ENCODE results near the gene ZBTB4. TPM values are rescaled to one million over a fixed set of nuclear protein-coding genes. Genes with fewer than 3 reads are reported as not detected.

The ZBTB4 gene
- total RNA-seq, 2 experiments from 2014 or later = 3.5 to 3.9 TPM

GRCh38 chr17:7443499-7444485 lies 35.6 kb downstream of the ZBTB4 start:
- TF ChIP-seq CTCF (conservative IDR thresholded peaks at IDR 0.05; ENCODE audit: low read length) = no peak
- no peak for TF ChIP-seq EZH2phosphoT487 (IDR thresholded peaks at IDR 0.05; ENCODE audit: borderline replicate concordance, low read depth, low read length)
- H3K36me3 ChIP-seq (ENCODE audit: insufficient read depth, low read length) = no peaks in the 10 kb centered on the region
- DNase-seq (ENCODE audit: low spot score) = no peak
- H3K4me1 ChIP-seq (ENCODE audit: insufficient read depth, low read length, poor library complexity, severe bottlenecking) = peaks cover 17% of the 10 kb centered on the region
- H3K4me2 ChIP-seq (ENCODE audit: low read length) = no peak overlapping the region
- POLR2A ChIA-PET = interaction anchor here (0.7 to 1.1 kb wide), 5 partner anchors 9 to 117 kb away, joined by 3 to 4 read pairs (median 3); partner anchors contain the start of genes TMEM102 and TMEM256
- H3K27ac ChIP-seq (ENCODE audit: low read depth, low read length, poor library complexity, severe bottlenecking) = no peak overlapping the region
- CTCF ChIA-PET (ENCODE audit: unreplicated experiment) = no interaction called here
- intact Hi-C loops (cut with micrococcal nuclease; ENCODE audit: unreplicated experiment) = no loop called here
- no peaks in the 10 kb centered on the region for H3K9me3 ChIP-seq (ENCODE audit: low read length)
- H3K79me2 ChIP-seq (ENCODE audit: insufficient read depth, low read depth, low read length) = no peaks in the 10 kb centered on the region
- no peaks in the 10 kb centered on the region for H4K20me1 ChIP-seq (ENCODE audit: insufficient read depth, low read length)
- no peak overlapping the region for H2AFZ ChIP-seq (ENCODE audit: low read length)
- H3K4me3 ChIP-seq (ENCODE audit: low read depth, low read length, poor library complexity, severe bottlenecking) = no peak overlapping the region
- H3K9me2 ChIP-seq (ENCODE audit: insufficient read depth, low read length) = no peaks in the 10 kb centered on the region
- TSS peak; percentile 51 for BruUV-seq (replicated peaks)

- Histone ChIP-seq H3K36me3 (ENCODE audit: insufficient read depth, low read length) (no peaks in the 10 kb centered on the region), H3K4me1 (ENCODE audit: insufficient read depth, low read length, poor library complexity, severe bottlenecking) (peaks cover 31% of the 10 kb centered on the region), H3K79me2 (ENCODE audit: insufficient read depth, low read depth, low read length) (no peaks in the 10 kb centered on the region), H2AFZ (ENCODE audit: low read length) (no peak overlapping the region), H4K20me1 (ENCODE audit: insufficient read depth, low read length) (no peaks in the 10 kb centered on the region), H3K9me2 (ENCODE audit: insufficient read depth, low read length) (no peaks in the 10 kb centered on the region), H3K4me3 (ENCODE audit: low read depth, low read length, poor library complexity, severe bottlenecking) (no peak overlapping the region), H3K27ac (ENCODE audit: low read depth, low read length, poor library complexity, severe bottlenecking) (no peak overlapping the region), H3K9me3 (ENCODE audit: low read length) (no peaks in the 10 kb centered on the region), H3K4me2 (ENCODE audit: low read length) (no peak overlapping the region)
- no TSS peak for BruUV-seq (replicated peaks)
- no peak for DNase-seq (ENCODE audit: low spot score)
- intact Hi-C loops (cut with micrococcal nuclease; ENCODE audit: unreplicated experiment) = no loop called here
- POLR2A ChIA-PET = interaction anchor here (0.6 kb wide), 2 partner anchors 13 to 124 kb away, joined by 3 to 6 read pairs; no protein-coding TSS in a partner anchor
- no peak for TF ChIP-seq CTCF (conservative IDR thresholded peaks at IDR 0.05; ENCODE audit: low read length)
- no peak for TF ChIP-seq EZH2phosphoT487 (IDR thresholded peaks at IDR 0.05; ENCODE audit: borderline replicate concordance, low read depth, low read length)
- CTCF ChIA-PET (ENCODE audit: unreplicated experiment) = no interaction called here
Measured at GRCh38 chr17:7442142-7442541, 37.3 kb downstream of the ZBTB4 start.
